ENCODE results near the gene PRAMEF15.
"Not testable (repeated sequence)": the region's sequence is repeated elsewhere in the genome, so short reads cannot be mapped to it uniquely, and the experiment has no call there.

GRCh38 chr1:13368544-13368943, 53.2 kb downstream of the PRAMEF15 start:
- TF ChIP-seq CTCF (IDR thresholded peaks at IDR 0.05): peak; percentile 54
- not testable (repeated sequence) for TF ChIP-seq ZFX (IDR thresholded peaks at IDR 0.05; ENCODE audit: borderline replicate concordance)
